Stimulated activated naive B cell treated with anti-CD40 and anti-IgM and Interleukin-4, amounts not matched to agents 10 μg/mL and 1 μg/mL and 100 μg/mL, for 72 hours (primary cell): ENCODE results near the gene SMURF2.

Experiments used
- ATAC-seq, 2 donors: fragments of 150-1000 bp; cut with Tn5 transposase; replicated peaks; 2 replicates each; pipeline ENCODE4 v1.10.0; 2021; ENCODE audit warnings: moderate library complexity in 1 of 2
- DNase-seq: peaks from one replicate; pipeline ENCODE4 v3.0.0; 2021
- H3K27ac Mint-ChIP-seq: one replicate; pipeline ENCODE4 v1.8.0; 2022; ENCODE audit warnings: mild to moderate bottlenecking, mixed read lengths
- H3K27me3 Mint-ChIP-seq, 2 donors: one replicate each; pipeline ENCODE4 v1.8.0; 2022; ENCODE audit warnings: mixed read lengths in 2 of 2
- H3K36me3 Mint-ChIP-seq, 2 donors: one replicate each; pipeline ENCODE4 v1.8.0; 2022; ENCODE audit warnings: mixed read lengths in 2 of 2, mild to moderate bottlenecking in 1 of 2
- H3K4me1 Mint-ChIP-seq, 2 donors: one replicate each; pipeline ENCODE4 v1.8.0; 2022; ENCODE audit warnings: mixed read lengths in 2 of 2, mild to moderate bottlenecking in 1 of 2
- H3K4me3 Mint-ChIP-seq, 2 donors: one replicate each; pipeline ENCODE4 v1.8.0; 2022; ENCODE audit warnings: mild to moderate bottlenecking in 2 of 2, mixed read lengths in 2 of 2, moderate library complexity in 1 of 2
- H3K9me3 Mint-ChIP-seq, 2 donors: one replicate each; pipeline ENCODE4 v1.8.0; 2022; ENCODE audit warnings: mixed read lengths in 2 of 2, mild to moderate bottlenecking in 1 of 2

The SMURF2 gene

DNA sequence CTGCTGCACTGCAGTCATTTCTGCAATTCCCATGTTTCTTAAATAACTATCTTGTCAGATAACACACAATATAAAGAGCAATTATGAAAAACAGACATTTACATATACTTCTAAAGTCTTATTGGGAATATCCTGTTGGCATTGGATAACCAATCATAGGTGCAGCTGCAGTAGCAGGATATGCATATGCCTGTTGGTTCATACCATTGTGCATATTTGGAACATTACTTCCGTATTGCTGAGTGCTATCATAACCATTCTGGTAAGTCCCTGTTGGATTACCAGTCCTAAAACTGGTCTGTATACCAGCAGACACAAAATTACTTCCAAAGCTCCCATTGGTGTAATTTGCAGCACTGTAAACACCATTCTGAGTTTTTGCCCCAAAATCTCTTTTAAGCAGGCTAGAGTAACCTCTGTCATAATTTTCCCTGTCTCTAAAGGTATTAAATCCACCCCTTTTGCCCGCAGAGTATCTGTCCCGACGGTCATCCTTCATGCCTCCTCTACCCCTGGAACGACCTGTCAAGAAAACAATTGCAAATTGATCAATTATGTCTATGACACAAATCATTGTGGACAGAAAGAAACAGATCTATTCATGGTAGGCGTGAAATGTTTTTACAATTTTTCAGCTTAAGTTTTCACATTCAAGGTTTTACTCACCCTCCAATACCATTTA is 162.2 kb downstream of the SMURF2 start:
- peaks cover 61 to 69% of the 10 kb centered on the region in 2 donors for H3K36me3 Mint-ChIP-seq
- H3K27ac Mint-ChIP-seq: peak overlapping the region; percentile 67
- H3K4me3 Mint-ChIP-seq: peak overlapping the region; percentile 44 to 49
- no peak for ATAC-seq
- no peak for DNase-seq
- H3K27me3 Mint-ChIP-seq: no peaks in the 10 kb centered on the region
- H3K9me3 Mint-ChIP-seq: no peaks in the 10 kb centered on the region
- H3K4me1 Mint-ChIP-seq: peaks cover 57 to 78% of the 10 kb centered on the region in 2 donors

DNA sequence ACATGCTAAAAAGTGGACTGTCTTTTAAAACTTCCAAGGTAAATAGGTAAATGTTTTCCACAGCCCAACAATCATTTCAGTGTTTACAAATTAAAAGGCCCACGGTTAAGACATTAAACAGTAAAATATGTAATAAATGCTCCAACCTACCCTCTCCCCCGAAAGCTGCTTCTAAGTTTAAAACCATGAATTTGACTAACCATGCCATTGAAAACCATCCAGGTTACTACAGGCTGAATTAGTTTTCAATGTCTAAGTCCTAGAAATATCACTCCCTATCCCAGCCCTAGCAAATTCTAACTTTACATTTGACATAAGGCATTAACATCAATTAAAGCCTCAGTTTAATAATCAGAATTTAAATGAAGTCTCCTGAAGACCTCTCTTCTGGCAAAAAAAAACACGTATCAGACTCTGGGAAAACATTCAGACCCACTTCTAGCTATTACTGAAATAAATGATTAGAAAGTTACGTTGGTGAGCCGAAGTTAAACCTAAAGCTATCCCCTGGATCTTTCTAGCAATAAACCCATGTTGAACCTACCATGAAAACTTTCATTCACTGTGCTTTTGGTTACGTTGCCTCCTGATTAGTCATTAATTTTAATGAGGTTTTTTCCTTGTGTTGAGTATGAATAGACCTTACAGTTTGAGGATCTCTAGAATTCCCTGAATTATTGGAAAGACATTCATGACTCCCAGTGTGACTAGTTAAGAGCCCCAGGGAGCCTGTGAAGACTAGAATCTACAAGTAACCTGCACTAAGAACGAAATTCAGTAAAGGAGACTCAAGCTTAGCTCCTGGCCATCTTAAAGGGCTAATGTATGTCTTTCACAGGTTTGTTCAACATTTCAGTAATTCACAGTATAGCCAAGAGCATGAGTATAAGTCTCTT is 163.6 kb downstream of the SMURF2 start:
- no peaks in the 10 kb centered on the region for H3K27me3 Mint-ChIP-seq
- ATAC-seq (no peak), DNase-seq (no peak)
- H3K36me3 Mint-ChIP-seq: peaks cover 59 to 69% of the 10 kb centered on the region in 2 donors
- H3K4me3 Mint-ChIP-seq: peak overlapping the region; percentile 36 to 58
- peak overlapping the region; percentile 97 for H3K27ac Mint-ChIP-seq
- no peaks in the 10 kb centered on the region for H3K9me3 Mint-ChIP-seq
- peaks cover 57 to 78% of the 10 kb centered on the region in 2 donors for H3K4me1 Mint-ChIP-seq

DNA sequence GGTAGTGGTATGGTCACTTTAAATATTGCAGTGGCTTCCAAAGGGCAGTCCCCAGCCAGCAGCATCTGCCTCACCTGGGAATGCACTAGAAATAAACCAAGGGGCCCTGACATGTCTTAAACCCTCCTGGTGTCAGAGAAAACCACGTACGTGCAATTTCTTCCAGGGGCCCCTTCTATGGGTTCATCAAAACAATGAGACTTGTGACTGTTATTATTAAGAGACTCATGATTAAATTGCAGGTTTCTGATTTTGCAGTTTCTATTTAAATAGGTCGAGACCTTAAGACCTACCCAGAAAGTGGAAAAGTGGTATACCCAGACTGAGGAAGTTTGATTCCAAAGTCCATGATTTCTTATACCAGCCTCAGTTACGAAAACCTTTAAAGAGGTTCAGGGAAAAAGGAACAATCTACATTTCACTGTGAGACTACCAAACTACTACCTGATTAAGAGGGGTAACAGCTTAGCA is 164.5 kb downstream of the SMURF2 start:
- peaks cover 51 to 78% of the 10 kb centered on the region in 2 donors for H3K4me1 Mint-ChIP-seq
- DNase-seq (no peak), ATAC-seq (no peak)
- H3K36me3 Mint-ChIP-seq: peaks cover 50 to 61% of the 10 kb centered on the region in 2 donors
- H3K9me3 Mint-ChIP-seq: no peaks in the 10 kb centered on the region
- H3K27me3 Mint-ChIP-seq: no peaks in the 10 kb centered on the region
- H3K27ac Mint-ChIP-seq: peak overlapping the region; percentile 97
- H3K4me3 Mint-ChIP-seq: peak overlapping the region; percentile 95 to 97

DNA sequence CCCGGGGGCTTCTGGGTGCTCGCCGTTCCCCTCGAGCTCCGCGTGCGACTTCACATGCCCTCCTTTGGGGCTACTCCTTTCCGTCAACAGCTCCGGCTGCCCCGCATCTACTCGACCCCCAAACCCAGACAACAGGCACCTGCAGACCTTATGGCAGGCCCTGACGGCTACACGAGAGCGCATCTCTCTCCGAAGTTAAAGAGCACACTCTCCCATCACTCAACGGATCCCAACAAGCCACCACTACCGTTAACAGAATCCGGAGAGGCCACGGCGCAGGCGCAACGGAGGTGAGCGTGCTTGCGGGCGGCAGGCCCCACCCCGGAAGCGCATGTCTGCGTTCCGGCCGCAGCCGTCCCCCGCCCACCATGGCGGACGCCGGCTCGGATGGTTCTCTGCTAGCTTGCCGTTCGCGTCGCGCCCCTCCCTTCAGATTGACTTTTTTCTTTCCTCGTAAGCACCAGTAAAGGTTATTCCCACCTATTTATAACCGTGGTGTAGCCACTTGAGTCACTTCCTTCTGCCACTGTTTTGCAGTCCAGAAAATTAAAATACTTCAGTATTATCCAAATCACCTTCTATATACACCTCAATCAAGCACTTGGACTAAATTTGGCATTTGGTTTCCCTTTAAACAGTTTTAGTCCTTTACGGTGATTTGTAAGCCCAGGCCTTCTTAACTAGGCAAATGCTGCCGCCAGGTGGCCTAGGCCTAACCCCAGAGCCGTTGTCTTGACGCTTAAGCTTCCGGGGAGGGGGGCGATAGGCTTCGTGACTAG is 165.1 kb downstream of the SMURF2 start, which contains the start of gene POLG2:
Gene POLG2 (minus strand): TSS at position 269 of the 779 bp plus-strand sequence. CDS start 86 bp downstream, at position 183.
- DNase-seq (peak; percentile 94), ATAC-seq (peak; percentile 81 to 92)
- H3K9me3 Mint-ChIP-seq: no peaks in the 10 kb centered on the region
- H3K4me1 Mint-ChIP-seq: peaks cover 46 to 72% of the 10 kb centered on the region in 2 donors
- peaks cover 48 to 54% of the 10 kb centered on the region in 2 donors for H3K36me3 Mint-ChIP-seq
- peak within 1 kb of the TSS; percentile 95 to 97 for H3K4me3 Mint-ChIP-seq
- H3K27me3 Mint-ChIP-seq: no peaks in the 10 kb centered on the region
- H3K27ac Mint-ChIP-seq: peak within 1 kb of the TSS; percentile 97

DNA sequence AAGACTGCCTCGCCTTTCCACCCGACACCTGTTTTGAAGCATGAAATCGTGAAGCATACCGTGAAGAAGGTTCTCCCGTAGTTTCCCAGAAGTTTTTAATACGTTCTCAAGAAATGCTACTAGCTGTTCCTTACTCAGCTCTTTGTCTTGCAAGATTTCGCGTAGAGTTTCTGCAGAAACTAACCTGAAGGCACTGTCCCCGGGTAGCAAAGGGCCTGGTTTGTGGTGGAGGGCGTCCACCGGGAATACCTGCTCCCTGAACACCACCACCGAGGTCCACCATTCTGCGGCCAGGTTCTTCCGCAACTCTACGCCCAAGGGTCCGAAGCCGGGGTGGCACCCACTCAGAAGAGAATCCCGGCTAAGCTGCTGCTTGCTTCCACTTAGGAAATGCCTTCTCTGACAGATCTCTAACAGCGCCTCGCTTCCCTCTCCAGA is 165.7 kb downstream of the SMURF2 start:
- no peaks in the 10 kb centered on the region for H3K9me3 Mint-ChIP-seq
- no peak for DNase-seq
- H3K27ac Mint-ChIP-seq: peak overlapping the region; percentile 97
- H3K4me1 Mint-ChIP-seq: peaks cover 40 to 66% of the 10 kb centered on the region in 2 donors
- H3K36me3 Mint-ChIP-seq: peaks cover 49 to 52% of the 10 kb centered on the region in 2 donors
- ATAC-seq: no peak
- peak overlapping the region; percentile 95 to 97 for H3K4me3 Mint-ChIP-seq
- H3K27me3 Mint-ChIP-seq: no peaks in the 10 kb centered on the region
